Activated CD8-positive, alpha-beta memory T cell treated with anti-CD3 and anti-CD28 coated beads, Interleukin-2, amount 50 U/mL, for 1 hour (primary cell): ENCODE measurements around the gene AHNAK2.
"Not testable (repeated sequence)": the region's sequence is repeated elsewhere in the genome, so short reads cannot be mapped to it uniquely, and the experiment has no call there.

Experiments used
- DNase-seq: peaks from one replicate; pipeline ENCODE4 v3.0.0-alpha.2; 2020; ENCODE audit errors: extremely low read depth

The AHNAK2 gene

GRCh38 chr14:104953896-104954656 lies 24.1 kb downstream of the AHNAK2 start:
- no peak for DNase-seq

GRCh38 chr14:104953097-104953496 lies 25.1 kb downstream of the AHNAK2 start:
- no peak for DNase-seq

- DNase-seq: not testable (repeated sequence)
These were observed 26.1 kb downstream of the AHNAK2 start for GRCh38 chr14:104951863-104952657.

GRCh38 chr14:104950701-104951100 lies 27.5 kb downstream of the AHNAK2 start:
- DNase-seq: not testable (repeated sequence)

GRCh38 chr14:104950021-104950420 lies 28.2 kb downstream of the AHNAK2 start:
- no peak for DNase-seq

GRCh38 chr14:104949406-104949955 lies 28.7 kb downstream of the AHNAK2 start:
- not testable (repeated sequence) for DNase-seq

- DNase-seq: no peak
These were observed 29.5 kb downstream of the AHNAK2 start for GRCh38 chr14:104948736-104949031.

GRCh38 chr14:104947881-104948735 lies 30.1 kb downstream of the AHNAK2 start:
- DNase-seq: not testable (repeated sequence)

GRCh38 chr14:104947201-104947600 lies 31.0 kb downstream of the AHNAK2 start:
- DNase-seq: not testable (repeated sequence)

GRCh38 chr14:104945986-104946965 lies 31.9 kb downstream of the AHNAK2 start:
- DNase-seq: not testable (repeated sequence)

- not testable (repeated sequence) for DNase-seq
These were observed 32.9 kb downstream of the AHNAK2 start for GRCh38 chr14:104945266-104945665.

- not testable (repeated sequence) for DNase-seq
These were observed 33.6 kb downstream of the AHNAK2 start for GRCh38 chr14:104944436-104945205.

GRCh38 chr14:104944016-104944308 lies 34.2 kb downstream of the AHNAK2 start:
- not testable (repeated sequence) for DNase-seq

GRCh38 chr14:104943216-104944015 lies 34.8 kb downstream of the AHNAK2 start:
- DNase-seq: not testable (repeated sequence)

GRCh38 chr14:104942586-104942985 lies 35.6 kb downstream of the AHNAK2 start:
- no peak for DNase-seq

- no peak for DNase-seq
These were observed 36.4 kb downstream of the AHNAK2 start for GRCh38 chr14:104941508-104942365.

GRCh38 chr14:104940526-104941150 lies 37.5 kb downstream of the AHNAK2 start:
- no peak for DNase-seq
